GM12878 (cell line): ENCODE measurements around the gene COG1.

Experiments
- CHD1 ChIP-seq: IDR thresholded peaks from 2 replicates; pipeline ENCODE4 v1.6.1; 2012; ENCODE audit warnings: low read depth, low read length, improper control_type of control experiment
- CTCF ChIP-seq, 3 experiments: IDR thresholded peaks in 2 of 3; conservative IDR thresholded peaks in 1 of 3; 2 replicates each; pipeline ENCODE4 v1.5.1; 2011; ENCODE audit warnings: low read depth in 3 of 3, low read length in 3 of 3, mild to moderate bottlenecking in 3 of 3, control low read depth in 2 of 3, moderate library complexity in 2 of 3, inconsistent platforms in 1 of 3, mixed read lengths in 1 of 3; ENCODE audit not compliant: control insufficient read depth in 2 of 3, insufficient read depth in 1 of 3; ENCODE audit errors: extremely low read depth in 1 of 3
- EZH2 ChIP-seq: IDR thresholded peaks from 2 replicates; pipeline ENCODE4 v1.6.1; 2012; ENCODE audit warnings: low read depth, mild to moderate bottlenecking, control low read depth, inconsistent platforms, low read length, borderline replicate concordance; ENCODE audit not compliant: control insufficient read depth
- FOS ChIP-seq: IDR thresholded peaks from 3 replicates; pipeline ENCODE4 v1.6.1; 2011; ENCODE audit warnings: borderline replicate concordance; ENCODE audit not compliant: insufficient read length; ENCODE audit errors: extremely low read depth
- POLR2A ChIP-seq: IDR thresholded peaks from 2 replicates; pipeline ENCODE4 v1.6.1; 2011; ENCODE audit warnings: low read depth, mild to moderate bottlenecking, low read length
- ZNF592 ChIP-seq: fragments of 450-650 bp; IDR thresholded peaks from 2 replicates; pipeline ENCODE4 v1.6.1; 2017; ENCODE audit warnings: mild to moderate bottlenecking, moderate library complexity

- no peak for TF ChIP-seq CTCF (IDR thresholded peaks at IDR 0.05 in 2 of 3, conservative IDR thresholded peaks at IDR 0.05 in 1 of 3; ENCODE audit: control insufficient read depth in 2 of 3, extremely low read depth in 1 of 3, insufficient read depth in 1 of 3, low read depth in 3 of 3, low read length in 3 of 3)
- no peak for TF ChIP-seq CHD1
- TF ChIP-seq POLR2A, result no peak
- no peak for TF ChIP-seq EZH2
- no peak for TF ChIP-seq ZNF592
- TF ChIP-seq FOS, result no peak
These were observed 40.8 kb upstream of the COG1 start for GRCh38 chr17:73151916-73152632.
